ENCODE results near the gene ERC1.

The ERC1 gene

DNA sequence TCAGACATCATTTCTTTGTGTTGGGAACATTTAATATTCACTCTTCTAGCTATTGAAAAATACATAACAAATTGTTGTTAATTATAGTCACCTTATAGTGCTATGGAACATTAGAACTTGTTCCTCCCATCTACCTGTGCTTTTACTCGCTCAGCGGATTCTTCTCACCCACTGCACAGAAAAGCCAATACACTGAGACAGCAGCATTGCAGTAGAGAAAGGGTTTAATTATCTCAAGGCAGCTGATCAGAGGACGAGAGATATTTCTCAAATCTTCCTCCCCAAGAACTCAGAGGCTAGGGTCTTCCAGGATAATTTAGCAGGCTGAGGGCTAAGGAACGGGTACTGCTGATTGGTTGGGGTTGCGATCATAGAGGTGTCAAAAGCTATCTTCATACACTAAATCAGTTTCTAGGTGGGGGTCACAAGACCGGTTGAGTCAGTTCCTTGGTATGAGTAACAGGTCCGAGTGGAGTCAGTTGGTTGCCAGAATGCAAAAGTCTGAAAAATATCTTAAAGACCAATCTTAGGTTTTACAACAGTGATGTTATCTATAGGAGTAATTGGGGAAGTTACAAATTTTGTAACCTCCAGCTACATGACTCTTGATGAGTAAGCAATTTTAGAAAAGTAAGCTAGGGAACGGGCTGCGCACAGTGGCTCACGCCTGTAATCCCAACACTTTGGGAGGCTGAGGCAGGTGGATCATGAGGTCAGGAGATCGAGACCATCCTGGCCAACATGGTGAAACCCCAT is 430.2 kb downstream of the ERC1 start:
- no peaks in the 10 kb centered on the region for H3F3A ChIP-seq (ENCODE audit: control insufficient read depth, insufficient read depth)
- H3K27me3 ChIP-seq (ENCODE audit: control insufficient read depth, low read length): no peaks in the 10 kb centered on the region
- TF ChIP-seq EZH2phosphoT487 (IDR thresholded peaks at IDR 0.05; ENCODE audit: borderline replicate concordance, low read length): no peak
- TF ChIP-seq, protein P1, sequence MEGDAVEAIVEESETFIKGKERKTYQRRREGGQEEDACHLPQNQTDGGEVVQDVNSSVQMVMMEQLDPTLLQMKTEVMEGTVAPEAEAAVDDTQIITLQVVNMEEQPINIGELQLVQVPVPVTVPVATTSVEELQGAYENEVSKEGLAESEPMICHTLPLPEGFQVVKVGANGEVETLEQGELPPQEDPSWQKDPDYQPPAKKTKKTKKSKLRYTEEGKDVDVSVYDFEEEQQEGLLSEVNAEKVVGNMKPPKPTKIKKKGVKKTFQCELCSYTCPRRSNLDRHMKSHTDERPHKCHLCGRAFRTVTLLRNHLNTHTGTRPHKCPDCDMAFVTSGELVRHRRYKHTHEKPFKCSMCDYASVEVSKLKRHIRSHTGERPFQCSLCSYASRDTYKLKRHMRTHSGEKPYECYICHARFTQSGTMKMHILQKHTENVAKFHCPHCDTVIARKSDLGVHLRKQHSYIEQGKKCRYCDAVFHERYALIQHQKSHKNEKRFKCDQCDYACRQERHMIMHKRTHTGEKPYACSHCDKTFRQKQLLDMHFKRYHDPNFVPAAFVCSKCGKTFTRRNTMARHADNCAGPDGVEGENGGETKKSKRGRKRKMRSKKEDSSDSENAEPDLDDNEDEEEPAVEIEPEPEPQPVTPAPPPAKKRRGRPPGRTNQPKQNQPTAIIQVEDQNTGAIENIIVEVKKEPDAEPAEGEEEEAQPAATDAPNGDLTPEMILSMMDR (IDR thresholded peaks at IDR 0.05; ENCODE audit: low read depth, low read length, poor library complexity, severe bottlenecking): no peak

DNA sequence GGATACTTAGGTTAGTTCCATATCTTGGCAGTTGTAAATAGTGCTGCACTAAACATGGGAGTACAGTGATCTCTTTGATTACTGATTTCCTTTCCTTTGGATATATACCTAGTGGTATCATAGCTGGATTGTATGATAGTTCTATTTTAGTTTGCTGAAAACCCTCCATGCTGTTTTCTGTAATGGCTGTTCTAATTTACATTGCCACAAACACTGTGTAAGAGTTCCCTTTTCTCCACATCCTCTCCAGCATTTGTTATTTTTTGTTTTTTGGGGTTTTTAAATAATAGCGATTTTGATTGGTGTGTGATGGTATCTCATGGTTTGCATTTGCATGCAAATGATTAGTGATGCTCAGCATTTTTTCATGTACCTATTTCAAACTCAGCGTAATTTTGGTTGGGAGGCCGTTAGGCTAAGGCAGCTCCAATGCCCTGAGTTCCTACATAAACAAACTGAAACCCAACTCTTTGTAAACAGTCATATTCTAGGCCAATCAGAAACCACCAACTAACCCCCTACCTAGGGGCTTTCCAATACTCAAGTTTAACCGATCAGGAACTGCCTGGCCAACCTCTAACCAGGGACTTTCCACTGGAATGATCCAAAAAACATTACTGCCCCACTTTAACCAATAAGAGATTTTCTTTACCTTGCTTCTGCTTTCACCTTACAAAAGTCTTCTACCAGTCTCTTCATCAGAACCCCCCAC is 431.7 kb downstream of the ERC1 start:
- peaks cover 12% of the 10 kb centered on the region; the same call in 1 of the 2 replicates for H3K4me1 ChIP-seq (ENCODE audit: control insufficient read depth, low read length)
- H3K4me2 ChIP-seq (ENCODE audit: low read length): no peak overlapping the region

More for the DNA sequence above, 430.2 kb downstream of the ERC1 start:
- no peaks in the 10 kb centered on the region for H4K20me1 ChIP-seq (ENCODE audit: control insufficient read depth, insufficient read depth, low read depth, low read length)
- H3K4me1 ChIP-seq (ENCODE audit: control insufficient read depth, low read length): peaks cover 12% of the 10 kb centered on the region; the same call in 1 of the 2 replicates
- no peak overlapping the region for H3K27ac ChIP-seq (ENCODE audit: low read depth, low read length)
- H3K36me3 ChIP-seq (ENCODE audit: control insufficient read depth, low read length): peaks cover 3% of the 10 kb centered on the region; the same call in 1 of the 2 replicates
- no peak overlapping the region for H3K4me3 ChIP-seq (ENCODE audit: low read length)
- no peaks in the 10 kb centered on the region for H3K9me2 ChIP-seq (replicated peaks; ENCODE audit: control insufficient read depth, low read length)
- no peaks in the 10 kb centered on the region for H3K79me2 ChIP-seq (ENCODE audit: control insufficient read depth, low read length)
- H3K4me2 ChIP-seq (ENCODE audit: low read length): no peak overlapping the region
- peaks cover 5% of the 10 kb centered on the region; the same call in 1 of the 2 replicates for H3K9me3 ChIP-seq (ENCODE audit: control insufficient read depth, insufficient read depth, low read length)

GRCh38 chr12:1424674-1425395 is 433.8 kb downstream of the ERC1 start:
- H3K4me2 ChIP-seq (ENCODE audit: low read length): no peak overlapping the region
- no peak overlapping the region for H3K27ac ChIP-seq (ENCODE audit: low read depth, low read length)
- H4K20me1 ChIP-seq (ENCODE audit: control insufficient read depth, insufficient read depth, low read depth, low read length): no peaks in the 10 kb centered on the region
- TF ChIP-seq, protein P1 (IDR thresholded peaks at IDR 0.05; ENCODE audit: low read depth, low read length, poor library complexity, severe bottlenecking): no peak
- no peak for TF ChIP-seq EZH2phosphoT487 (IDR thresholded peaks at IDR 0.05; ENCODE audit: borderline replicate concordance, low read length)
- peaks cover 5% of the 10 kb centered on the region; the same call in 1 of the 2 replicates for H3K9me3 ChIP-seq (ENCODE audit: control insufficient read depth, insufficient read depth, low read length)
- no peaks in the 10 kb centered on the region for H3K27me3 ChIP-seq (ENCODE audit: control insufficient read depth, low read length)
- peaks cover 3% of the 10 kb centered on the region; the same call in 1 of the 2 replicates for H3K36me3 ChIP-seq (ENCODE audit: control insufficient read depth, low read length)
- H3K4me1 ChIP-seq (ENCODE audit: control insufficient read depth, low read length): peaks cover 12% of the 10 kb centered on the region; the same call in 1 of the 2 replicates
- no peaks in the 10 kb centered on the region for H3K9me2 ChIP-seq (replicated peaks; ENCODE audit: control insufficient read depth, low read length)
- H3K79me2 ChIP-seq (ENCODE audit: control insufficient read depth, low read length): no peaks in the 10 kb centered on the region
- no peak overlapping the region for H3K4me3 ChIP-seq (ENCODE audit: low read length)
- H3F3A ChIP-seq (ENCODE audit: control insufficient read depth, insufficient read depth): no peaks in the 10 kb centered on the region

More for the DNA sequence above, 431.7 kb downstream of the ERC1 start:
- no peaks in the 10 kb centered on the region for H3K9me2 ChIP-seq (replicated peaks; ENCODE audit: control insufficient read depth, low read length)
- peaks cover 3% of the 10 kb centered on the region; the same call in 1 of the 2 replicates for H3K36me3 ChIP-seq (ENCODE audit: control insufficient read depth, low read length)
- no peak overlapping the region for H3K27ac ChIP-seq (ENCODE audit: low read depth, low read length)
- H4K20me1 ChIP-seq (ENCODE audit: control insufficient read depth, insufficient read depth, low read depth, low read length): no peaks in the 10 kb centered on the region
- no peaks in the 10 kb centered on the region for H3K27me3 ChIP-seq (ENCODE audit: control insufficient read depth, low read length)
- TF ChIP-seq EZH2phosphoT487 (IDR thresholded peaks at IDR 0.05; ENCODE audit: borderline replicate concordance, low read length): no peak
- TF ChIP-seq, protein P1 (IDR thresholded peaks at IDR 0.05; ENCODE audit: low read depth, low read length, poor library complexity, severe bottlenecking): no peak
- peaks cover 5% of the 10 kb centered on the region; the same call in 1 of the 2 replicates for H3K9me3 ChIP-seq (ENCODE audit: control insufficient read depth, insufficient read depth, low read length)
- H3F3A ChIP-seq (ENCODE audit: control insufficient read depth, insufficient read depth): no peaks in the 10 kb centered on the region
- no peaks in the 10 kb centered on the region for H3K79me2 ChIP-seq (ENCODE audit: control insufficient read depth, low read length)
- no peak overlapping the region for H3K4me3 ChIP-seq (ENCODE audit: low read length)

Data from DOHH2 (cell line).